NT2/D1 (cell line): ENCODE measurements around the gene TRAPPC4.
A peak's percentile ranks its signal among the peaks of the same experiment; 100 is the strongest.
"Not testable (repeated sequence)": the region's sequence is repeated elsewhere in the genome, so short reads cannot be mapped to it uniquely, and the experiment has no call there.

Experiments used
- DNase-seq: peaks from one replicate; pipeline ENCODE4 v3.0.0-alpha.2; 2011; ENCODE audit warnings: low read depth, low spot score
- H3K27me3 ChIP-seq: 2 replicates; pipeline ENCODE4 v1.6.0; 2011; ENCODE audit warnings: mild to moderate bottlenecking; ENCODE audit not compliant: insufficient read length, insufficient read depth
- H3K36me3 ChIP-seq: 2 replicates; pipeline ENCODE4 v1.6.1; 2011; ENCODE audit warnings: mild to moderate bottlenecking, low read length, mixed read lengths; ENCODE audit not compliant: insufficient read depth, insufficient read length
- H3K4me1 ChIP-seq: 2 replicates; pipeline ENCODE4 v1.5.1; 2011; ENCODE audit not compliant: insufficient read depth, insufficient read length
- H3K4me3 ChIP-seq: 2 replicates; pipeline ENCODE4 v1.5.1; 2011; ENCODE audit warnings: low read depth; ENCODE audit not compliant: insufficient read length
- H3K9ac ChIP-seq: 2 replicates; pipeline ENCODE4 v1.6.0; 2011; ENCODE audit warnings: low read depth; ENCODE audit not compliant: insufficient read length
- H3K9me3 ChIP-seq: 2 replicates; pipeline ENCODE4 v1.5.1; 2011; ENCODE audit warnings: mild to moderate bottlenecking, low read length; ENCODE audit not compliant: insufficient read depth
- SUZ12 ChIP-seq: IDR thresholded peaks from 2 replicates; pipeline ENCODE4 v1.6.1; 2011; ENCODE audit not compliant: insufficient read length, insufficient read depth; ENCODE audit errors: extremely low read depth
- YY1 ChIP-seq: IDR thresholded peaks from 2 replicates; pipeline ENCODE4 v1.6.1; 2011; ENCODE audit not compliant: insufficient read length, insufficient read depth
- ZNF274 ChIP-seq: IDR thresholded peaks from 2 replicates; pipeline ENCODE4 v1.6.1; 2011; ENCODE audit warnings: mild to moderate bottlenecking, low read depth, low read length

Gene TRAPPC4

GRCh38 chr11:119029340-119030028 lies 10.9 kb downstream of the TRAPPC4 start:
- Histone ChIP-seq H3K4me3 (peak overlapping the region; percentile 80), H3K27me3 (no peaks in the 10 kb centered on the region), H3K4me1 (peaks cover 10% of the 10 kb centered on the region), H3K9me3 (no peaks in the 10 kb centered on the region), H3K9ac (peak overlapping the region; percentile 82), H3K36me3 (peaks cover 47% of the 10 kb centered on the region)
- no peak for DNase-seq
- TF ChIP-seq ZNF274 = no peak

DNA sequence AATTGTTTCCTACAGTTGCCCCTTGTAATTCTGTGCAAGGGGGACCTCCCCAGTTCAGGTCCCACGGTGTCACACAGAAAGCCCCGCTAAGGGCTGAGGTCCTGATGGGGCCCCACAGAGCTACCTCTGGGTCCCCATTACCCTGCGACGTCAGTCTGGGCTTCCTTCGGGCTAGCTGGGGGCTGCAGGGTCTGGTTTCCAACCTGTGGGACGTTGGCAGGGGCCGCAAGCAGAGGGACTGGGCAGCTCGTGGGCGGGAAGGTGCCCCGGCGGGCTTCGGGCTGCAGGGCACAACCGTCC lies 11.4 kb downstream of the TRAPPC4 start:
- no peaks in the 10 kb centered on the region for H3K9me3 ChIP-seq
- TF ChIP-seq YY1 = no peak
- TF ChIP-seq SUZ12 = no peak
- TF ChIP-seq ZNF274 = no peak
- peaks cover 10% of the 10 kb centered on the region for H3K4me1 ChIP-seq
- peaks cover 42% of the 10 kb centered on the region for H3K36me3 ChIP-seq
- peak overlapping the region; percentile 80 for H3K4me3 ChIP-seq
- no peak for DNase-seq
- no peaks in the 10 kb centered on the region for H3K27me3 ChIP-seq
- peak overlapping the region; percentile 82 for H3K9ac ChIP-seq

DNA sequence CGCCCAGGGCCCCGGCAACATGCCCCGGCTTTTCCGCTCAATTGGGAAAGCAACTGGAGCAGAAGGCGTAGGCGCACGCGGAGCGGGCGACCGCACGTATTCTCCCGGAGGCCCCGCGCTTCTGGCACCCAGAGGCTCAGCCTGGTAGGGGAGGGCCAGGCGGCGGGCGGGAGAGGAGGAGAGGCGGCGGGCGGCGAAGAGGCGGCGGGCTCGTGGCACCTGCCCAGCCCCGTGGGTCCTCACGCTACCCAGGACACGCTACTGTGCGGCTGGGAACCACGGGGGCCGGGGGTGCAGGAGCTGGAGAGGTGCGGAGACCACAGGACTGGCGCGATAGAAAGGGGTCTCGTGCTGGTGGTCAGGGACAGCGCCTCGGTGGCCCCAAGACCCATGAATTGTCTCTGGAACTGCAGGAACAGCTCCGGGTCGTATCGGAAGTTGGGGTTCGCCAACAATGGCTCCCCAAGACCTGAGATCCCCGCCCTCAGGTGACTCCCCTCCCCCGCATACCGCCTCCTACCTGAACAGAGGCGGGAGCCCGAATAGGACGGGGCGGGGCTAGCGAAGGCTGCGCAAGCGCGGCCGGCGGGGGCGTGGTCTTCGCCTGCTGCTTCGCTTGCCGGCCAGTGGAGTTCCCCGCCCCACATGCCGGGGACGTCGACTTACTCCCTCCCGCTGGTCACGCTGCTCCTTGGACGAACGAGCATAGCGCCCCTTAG lies 11.9 kb downstream of the TRAPPC4 start, which contains the start of gene SLC37A4:
SLC37A4 (minus strand) TSS at position 549 of the 719 bp plus-strand sequence.
- no peaks in the 10 kb centered on the region for H3K9me3 ChIP-seq
- TF ChIP-seq SUZ12 (no peak), ZNF274 (no peak), YY1 (no peak)
- peak within 1 kb of the TSS; percentile 80 for H3K4me3 ChIP-seq
- no peaks in the 10 kb centered on the region for H3K27me3 ChIP-seq
- H3K4me1 ChIP-seq = peaks cover 10% of the 10 kb centered on the region
- peaks cover 37% of the 10 kb centered on the region for H3K36me3 ChIP-seq
- H3K9ac ChIP-seq = peak within 1 kb of the TSS; percentile 82
- DNase-seq = peak; percentile 99

DNA sequence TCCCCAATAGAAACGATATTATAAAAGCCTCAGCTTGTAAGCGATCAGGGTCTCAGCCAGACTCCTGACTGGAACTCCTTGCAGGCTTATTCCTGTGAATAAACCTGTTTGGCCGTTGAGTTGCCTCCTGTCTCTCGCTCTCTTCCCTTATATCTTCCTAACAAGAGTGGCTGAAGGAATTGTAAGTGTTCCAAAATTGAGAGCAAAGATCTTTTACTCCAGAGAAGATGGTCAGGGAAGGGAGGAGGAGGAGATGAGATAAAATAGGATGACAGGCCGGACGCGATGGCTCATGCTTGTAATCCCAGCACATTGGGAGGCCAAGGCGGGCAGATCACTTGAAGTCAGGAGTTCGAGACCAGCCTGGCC lies 13.3 kb downstream of the TRAPPC4 start:
- no peak for TF ChIP-seq ZNF274
- TF ChIP-seq SUZ12 = no peak
- no peak for TF ChIP-seq YY1
- DNase-seq = no peak
- peaks cover 22% of the 10 kb centered on the region for H3K36me3 ChIP-seq
- H3K27me3 ChIP-seq = no peaks in the 10 kb centered on the region
- no peak overlapping the region for H3K9ac ChIP-seq
- H3K4me3 ChIP-seq = no peak overlapping the region
- peaks cover 10% of the 10 kb centered on the region for H3K4me1 ChIP-seq
- H3K9me3 ChIP-seq = no peaks in the 10 kb centered on the region

- not testable (repeated sequence) for H3K9me3 ChIP-seq, H3K27me3 ChIP-seq, H3K4me3 ChIP-seq, H3K9ac ChIP-seq, DNase-seq, H3K36me3 ChIP-seq, H3K4me1 ChIP-seq
Observed at GRCh38 chr11:119033421-119033820, 14.9 kb downstream of the TRAPPC4 start.

- Histone ChIP-seq H3K36me3 (no peaks in the 10 kb centered on the region), H3K27me3 (no peaks in the 10 kb centered on the region), H3K4me1 (no peaks in the 10 kb centered on the region), H3K9ac (no peak overlapping the region), H3K9me3 (no peaks in the 10 kb centered on the region), H3K4me3 (no peak overlapping the region)
- TF ChIP-seq SUZ12 (no peak), ZNF274 (no peak), YY1 (no peak)
- no peak for DNase-seq
Observed at GRCh38 chr11:119034813-119035212, 16.2 kb downstream of the TRAPPC4 start.

- Histone ChIP-seq H3K27me3 (no peaks in the 10 kb centered on the region), H3K9ac (no peak overlapping the region), H3K4me1 (no peaks in the 10 kb centered on the region), H3K36me3 (no peaks in the 10 kb centered on the region), H3K9me3 (no peaks in the 10 kb centered on the region), H3K4me3 (no peak overlapping the region)
- TF ChIP-seq ZNF274 = no peak
- no peak for TF ChIP-seq YY1
- no peak for TF ChIP-seq SUZ12
- no peak for DNase-seq
Observed at GRCh38 chr11:119038884-119039283, 20.3 kb downstream of the TRAPPC4 start.

GRCh38 chr11:119039471-119039870 lies 20.9 kb downstream of the TRAPPC4 start:
- H3K4me3 ChIP-seq, H3K9ac ChIP-seq, H3K4me1 ChIP-seq, H3K27me3 ChIP-seq, H3K9me3 ChIP-seq, H3K36me3 ChIP-seq, DNase-seq: not testable (repeated sequence)
